ENCODE measurements around the gene SAXO2. TPM values are rescaled to one million over a fixed set of nuclear protein-coding genes. Genes with fewer than 3 reads are reported as not detected.
"Not testable (repeated sequence)": the region's sequence is repeated elsewhere in the genome, so short reads cannot be mapped to it uniquely, and the experiment has no call there.

SAXO2 gene
- total RNA-seq, 1 experiment from 2014 or later, result 1.5 TPM

DNA sequence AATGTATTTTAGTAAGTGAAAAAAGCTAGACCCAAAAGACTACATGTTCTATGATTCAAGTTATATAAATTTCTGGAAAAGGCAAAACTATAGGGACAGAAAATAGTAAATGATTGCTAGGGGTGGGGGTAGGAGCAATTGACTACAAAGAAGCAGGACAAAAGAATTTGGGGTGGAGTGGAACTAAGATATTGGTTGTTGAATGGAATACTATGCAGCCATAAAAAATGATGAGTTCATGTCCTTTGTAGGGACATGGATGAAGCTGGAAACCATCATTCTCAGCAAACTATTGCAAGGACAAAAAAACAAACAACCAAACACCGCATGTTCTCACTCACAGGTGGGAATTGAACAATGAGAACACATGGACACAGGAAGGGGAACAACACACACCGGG lies 25.6 kb downstream of the SAXO2 start:
- H3K4me3 ChIP-seq (ENCODE audit: low read depth, low read length, poor library complexity, severe bottlenecking); intact Hi-C loops (cut with micrococcal nuclease; ENCODE audit: unreplicated experiment); CTCF ChIA-PET; POLR2A ChIA-PET (ENCODE audit: low non-redundant PET); BruUV-seq (replicated peaks); H3K36me3 ChIP-seq (ENCODE audit: insufficient read depth, low read length, poor library complexity, severe bottlenecking); H3K27ac ChIP-seq (ENCODE audit: low read depth, low read length, poor library complexity, severe bottlenecking); H3K4me1 ChIP-seq (ENCODE audit: insufficient read depth, low read length, poor library complexity, severe bottlenecking); DNase-seq (ENCODE audit: low spot score); H3K9me3 ChIP-seq (ENCODE audit: low read depth, low read length, poor library complexity, severe bottlenecking); H3K27me3 ChIP-seq (replicated peaks; ENCODE audit: insufficient read depth, low read depth, low read length, poor library complexity): not testable (repeated sequence)

DNA sequence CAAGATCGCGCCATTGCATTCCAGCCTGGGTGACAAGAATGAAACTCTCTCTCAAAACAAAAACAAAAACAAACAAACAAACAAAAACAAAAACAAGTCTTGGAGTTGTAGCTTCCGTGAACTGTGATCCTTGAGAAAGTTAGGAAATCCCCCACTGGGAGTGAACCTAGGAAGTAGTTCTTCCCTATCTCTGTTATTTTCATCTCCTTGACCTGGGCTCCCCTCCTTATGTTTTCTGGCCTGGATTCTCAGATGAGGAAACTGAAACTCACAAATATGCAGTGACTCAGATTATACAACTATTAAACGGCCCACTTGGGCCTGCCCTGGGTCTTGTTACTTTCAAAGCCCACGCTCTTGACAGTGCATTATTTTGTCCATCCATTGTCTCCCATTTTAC lies 29.7 kb downstream of the SAXO2 start:
- H3K9me3 ChIP-seq (ENCODE audit: low read depth, low read length, poor library complexity, severe bottlenecking), result no peaks in the 10 kb centered on the region
- BruUV-seq (replicated peaks), result no TSS peak
- H3K36me3 ChIP-seq (ENCODE audit: insufficient read depth, low read length, poor library complexity, severe bottlenecking), result no peaks in the 10 kb centered on the region
- peaks cover 3% of the 10 kb centered on the region for H3K27me3 ChIP-seq (replicated peaks; ENCODE audit: insufficient read depth, low read depth, low read length, poor library complexity)
- TF ChIP-seq, protein P1, sequence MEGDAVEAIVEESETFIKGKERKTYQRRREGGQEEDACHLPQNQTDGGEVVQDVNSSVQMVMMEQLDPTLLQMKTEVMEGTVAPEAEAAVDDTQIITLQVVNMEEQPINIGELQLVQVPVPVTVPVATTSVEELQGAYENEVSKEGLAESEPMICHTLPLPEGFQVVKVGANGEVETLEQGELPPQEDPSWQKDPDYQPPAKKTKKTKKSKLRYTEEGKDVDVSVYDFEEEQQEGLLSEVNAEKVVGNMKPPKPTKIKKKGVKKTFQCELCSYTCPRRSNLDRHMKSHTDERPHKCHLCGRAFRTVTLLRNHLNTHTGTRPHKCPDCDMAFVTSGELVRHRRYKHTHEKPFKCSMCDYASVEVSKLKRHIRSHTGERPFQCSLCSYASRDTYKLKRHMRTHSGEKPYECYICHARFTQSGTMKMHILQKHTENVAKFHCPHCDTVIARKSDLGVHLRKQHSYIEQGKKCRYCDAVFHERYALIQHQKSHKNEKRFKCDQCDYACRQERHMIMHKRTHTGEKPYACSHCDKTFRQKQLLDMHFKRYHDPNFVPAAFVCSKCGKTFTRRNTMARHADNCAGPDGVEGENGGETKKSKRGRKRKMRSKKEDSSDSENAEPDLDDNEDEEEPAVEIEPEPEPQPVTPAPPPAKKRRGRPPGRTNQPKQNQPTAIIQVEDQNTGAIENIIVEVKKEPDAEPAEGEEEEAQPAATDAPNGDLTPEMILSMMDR (conservative IDR thresholded peaks at IDR 0.05; ENCODE audit: low read depth, low read length), result no peak
- TF ChIP-seq EZH2 (IDR thresholded peaks at IDR 0.05; ENCODE audit: borderline replicate concordance, low read depth, low read length, poor library complexity, severe bottlenecking), result no peak
- DNase-seq (ENCODE audit: low spot score), result no peak
- H3K4me1 ChIP-seq (ENCODE audit: insufficient read depth, low read length, poor library complexity, severe bottlenecking), result no peaks in the 10 kb centered on the region
- intact Hi-C loops (cut with micrococcal nuclease; ENCODE audit: unreplicated experiment), result no loop called here
- POLR2A ChIA-PET (ENCODE audit: low non-redundant PET), result interaction anchor here (0.7 kb wide), 1 partner anchor 475 kb away, joined by 4 read pairs; no protein-coding TSS in a partner anchor
- no peak overlapping the region for H3K4me3 ChIP-seq (ENCODE audit: low read depth, low read length, poor library complexity, severe bottlenecking)
- CTCF ChIA-PET, result no interaction called here
- H3K27ac ChIP-seq (ENCODE audit: low read depth, low read length, poor library complexity, severe bottlenecking), result no peak overlapping the region

DNA sequence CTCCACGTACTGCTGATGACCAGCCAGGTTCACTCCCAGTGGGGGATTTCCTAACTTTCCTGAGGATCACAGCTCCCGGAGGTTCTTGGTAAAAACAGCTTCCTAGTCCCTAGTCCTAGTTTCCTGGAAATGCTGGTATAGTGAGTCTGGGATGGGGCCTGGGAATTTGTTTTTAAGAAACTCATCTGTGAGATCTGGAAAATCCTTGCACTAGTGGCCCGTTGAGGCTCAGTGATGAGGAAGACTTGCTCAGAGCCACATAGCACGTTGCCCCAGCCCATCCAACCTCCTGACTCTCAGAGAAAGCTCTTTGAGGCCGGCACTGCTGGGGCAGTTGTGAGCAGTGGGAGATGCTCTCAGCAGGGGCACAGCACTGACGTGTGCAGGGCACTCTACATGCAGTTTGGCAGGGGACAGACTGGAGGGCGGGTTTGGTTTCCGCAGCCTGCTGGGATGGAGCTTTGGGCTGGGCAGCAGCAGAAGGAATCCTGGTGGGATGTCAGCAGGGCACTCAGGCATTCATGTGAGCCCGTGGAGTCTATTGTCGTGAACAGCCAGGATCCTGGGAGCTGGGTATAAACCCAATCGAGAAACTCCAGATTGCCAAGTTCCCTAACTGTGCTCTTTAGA lies 31.6 kb downstream of the SAXO2 start:
- intact Hi-C loops (cut with micrococcal nuclease; ENCODE audit: unreplicated experiment), result no loop called here
- Histone ChIP-seq H3K4me3 (ENCODE audit: low read depth, low read length, poor library complexity, severe bottlenecking) (no peak overlapping the region), H3K9me3 (ENCODE audit: low read depth, low read length, poor library complexity, severe bottlenecking) (no peaks in the 10 kb centered on the region), H3K4me1 (ENCODE audit: insufficient read depth, low read length, poor library complexity, severe bottlenecking) (no peaks in the 10 kb centered on the region), H3K27me3 (replicated peaks; ENCODE audit: insufficient read depth, low read depth, low read length, poor library complexity) (peaks cover 3% of the 10 kb centered on the region), H3K36me3 (ENCODE audit: insufficient read depth, low read length, poor library complexity, severe bottlenecking) (no peaks in the 10 kb centered on the region), H3K27ac (ENCODE audit: low read depth, low read length, poor library complexity, severe bottlenecking) (no peak overlapping the region)
- ChIA-PET CTCF (no interaction called here), POLR2A (ENCODE audit: low non-redundant PET) (no interaction called here)
- DNase-seq (ENCODE audit: low spot score), result no peak
- TF ChIP-seq, protein P1 (conservative IDR thresholded peaks at IDR 0.05; ENCODE audit: low read depth, low read length), result no peak
- TF ChIP-seq EZH2 (IDR thresholded peaks at IDR 0.05; ENCODE audit: borderline replicate concordance, low read depth, low read length, poor library complexity, severe bottlenecking), result no peak
- no TSS peak for BruUV-seq (replicated peaks)

DNA sequence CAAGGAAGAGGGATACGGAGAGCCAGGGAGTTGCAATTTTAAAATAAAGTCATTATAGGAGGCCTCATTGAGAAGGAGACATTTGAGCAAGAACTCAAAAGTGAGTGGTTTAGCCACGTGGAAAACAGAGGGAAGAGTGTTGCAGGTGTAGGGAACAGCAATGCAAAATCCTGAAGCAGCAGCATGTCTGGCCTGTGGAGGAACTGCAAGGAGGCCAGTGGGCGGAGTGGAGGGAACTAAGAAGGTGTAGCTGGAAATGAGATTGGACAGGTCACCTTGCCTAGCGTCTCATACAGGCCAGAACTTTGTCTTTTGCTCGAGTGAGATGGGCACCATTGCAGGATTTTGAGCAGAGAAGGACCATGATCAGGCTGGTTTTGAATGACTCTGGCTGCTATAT lies 34.9 kb downstream of the SAXO2 start:
- ChIA-PET CTCF (no interaction called here), POLR2A (ENCODE audit: low non-redundant PET) (no interaction called here)
- BruUV-seq (replicated peaks), result no TSS peak
- no peak for DNase-seq (ENCODE audit: low spot score)
- Histone ChIP-seq H3K4me1 (ENCODE audit: insufficient read depth, low read length, poor library complexity, severe bottlenecking) (no peaks in the 10 kb centered on the region), H3K9me3 (ENCODE audit: low read depth, low read length, poor library complexity, severe bottlenecking) (no peaks in the 10 kb centered on the region), H3K36me3 (ENCODE audit: insufficient read depth, low read length, poor library complexity, severe bottlenecking) (no peaks in the 10 kb centered on the region), H3K4me3 (ENCODE audit: low read depth, low read length, poor library complexity, severe bottlenecking) (no peak overlapping the region), H3K27me3 (replicated peaks; ENCODE audit: insufficient read depth, low read depth, low read length, poor library complexity) (no peaks in the 10 kb centered on the region), H3K27ac (ENCODE audit: low read depth, low read length, poor library complexity, severe bottlenecking) (no peak overlapping the region)
- intact Hi-C loops (cut with micrococcal nuclease; ENCODE audit: unreplicated experiment), result no loop called here
- TF ChIP-seq EZH2 (IDR thresholded peaks at IDR 0.05; ENCODE audit: borderline replicate concordance, low read depth, low read length, poor library complexity, severe bottlenecking), result no peak
- TF ChIP-seq, protein P1 (conservative IDR thresholded peaks at IDR 0.05; ENCODE audit: low read depth, low read length), result no peak

Data from A673 (cell line).